Esophagus (tissue), 2 donors: ENCODE data around the gene LGALS14. TPM values are rescaled to one million over a fixed set of nuclear protein-coding genes. Genes with fewer than 3 reads are reported as not detected.

ENCODE experiments used
- H3K27ac ChIP-seq, 2 donors: one replicate each; pipeline ENCODE4 v1.5.1; 2013; ENCODE audit warnings: low read depth in 2 of 2, mild to moderate bottlenecking in 2 of 2, inconsistent platforms in 1 of 2, low read length in 1 of 2, moderate library complexity in 1 of 2
- H3K27me3 ChIP-seq, 2 donors: one replicate each; pipeline ENCODE4 v1.6.1; 2013; ENCODE audit warnings: low read length in 2 of 2, control low read depth in 1 of 2, mild to moderate bottlenecking in 1 of 2; ENCODE audit not compliant: insufficient read depth in 2 of 2, control insufficient read depth in 1 of 2
- H3K36me3 ChIP-seq, 2 donors: one replicate each; pipeline ENCODE4 v1.6.1; 2013; ENCODE audit warnings: low read length in 1 of 2; ENCODE audit not compliant: control insufficient read depth in 2 of 2, insufficient read depth in 2 of 2
- H3K4me1 ChIP-seq, 2 donors: one replicate each; pipeline ENCODE4 v1.6.1; 2013; ENCODE audit warnings: low read length in 1 of 2; ENCODE audit not compliant: control insufficient read depth in 2 of 2, insufficient read depth in 2 of 2
- H3K4me3 ChIP-seq, 2 donors: one replicate each; pipeline ENCODE4 v1.5.1; 2013; ENCODE audit warnings: low read length in 2 of 2, mild to moderate bottlenecking in 2 of 2, low read depth in 1 of 2, moderate library complexity in 1 of 2
- H3K9me3 ChIP-seq, 2 donors: one replicate each; pipeline ENCODE4 v1.6.1; 2013; ENCODE audit warnings: mild to moderate bottlenecking in 2 of 2, low read depth in 1 of 2, low read length in 1 of 2, moderate library complexity in 1 of 2; ENCODE audit not compliant: control insufficient read depth in 2 of 2, insufficient read depth in 1 of 2
- WGBS, 2 donors: extraction: QIAGEN DNeasy Blood & Tissue Kit; methylation state at CpG; one replicate each; pipeline ENCODE4 v1.1.7; 2013; 5-methylcytosine and 5-hydroxymethylcytosine counted together
- polyA plus RNA-seq, 2 donors: library from polyadenylated mRNA; stranded (reverse); fragments of 200-250 nt; gene quantifications; one replicate each; pipeline ENCODE4 v1.2.3, GENCODE V29; 2013
- donor health status: healthy with polysubstance abuse.
- donor health status: Bipolar disorder and iron deficiency.

The LGALS14 gene
- polyA plus RNA-seq, 2 donors: not detected

- 59 to 67% methylated on average over 3 of the region's 3 CpGs for WGBS, 2 donors
- H3K9me3 ChIP-seq: no peaks in the 10 kb centered on the region
- H3K27me3 ChIP-seq: no peaks in the 10 kb centered on the region
Measured at GRCh38 chr19:39754971-39755370, 50.7 kb downstream of the LGALS14 start.

More at GRCh38 chr19:39754971-39755370, 50.7 kb downstream of the LGALS14 start:
- Histone ChIP-seq H3K4me1 (no peaks in the 10 kb centered on the region), H3K27ac (no peak overlapping the region), H3K4me3 (no peak overlapping the region), H3K36me3 (no peaks in the 10 kb centered on the region)

Other genes with a start within 250 kb of the LGALS14 start
- 10 to 100 TPM; 42.3 to 42.4 TPM for gene TIMM50, start 223.6 kb upstream of the LGALS14 start, polyA plus RNA-seq
- under 1 TPM in 1 of 2 donors, not detected in 1; 0.04 TPM for gene DLL3, start 205.5 kb upstream of the LGALS14 start, polyA plus RNA-seq
- not detected for gene SELENOV, start 189.3 kb upstream of the LGALS14 start, polyA plus RNA-seq
- gene EID2B, start 171.6 kb upstream of the LGALS14 start, polyA plus RNA-seq: under 1 TPM; 0.57 to 0.80 TPM
- gene EID2, start 164.3 kb upstream of the LGALS14 start, polyA plus RNA-seq: 10 to 100 TPM; 11.6 to 16.7 TPM
- gene LGALS13, start 102.0 kb upstream of the LGALS14 start, polyA plus RNA-seq: not detected
- not detected for gene LGALS16, start 48.6 kb upstream of the LGALS14 start, polyA plus RNA-seq
- not detected for gene CLC, start 33.5 kb downstream of the LGALS14 start, polyA plus RNA-seq
- under 1 TPM in 1 of 2 donors, not detected in 1; 0.06 TPM for gene LEUTX, start 74.4 kb downstream of the LGALS14 start, polyA plus RNA-seq
- gene DYRK1B, start 129.7 kb downstream of the LGALS14 start, polyA plus RNA-seq: 10 to 100 TPM in 1 of 2 donors, 1 to 10 TPM in 1; 6.8 to 13.0 TPM
- 100 to 1,000 TPM; 174 to 366 TPM for gene FBL, start 141.9 kb downstream of the LGALS14 start, polyA plus RNA-seq
- gene FCGBP, start 230.2 kb downstream of the LGALS14 start, polyA plus RNA-seq: 1 to 10 TPM; 2.3 to 3.0 TPM